BLaER1 treated with 17β-estradiol and CSF1 and Interleukin-3, amounts not matched to agents 10 nM and 100 nM (cell line): Measurements from ENCODE around the gene MPRIP.
A peak's percentile ranks its signal among the peaks of the same experiment; 100 is the strongest.

Experiments used
- H3K27ac ChIP-seq, 11 experiments: shearing (Covaris generic); formaldehyde crosslinking; 2 replicates each; pipeline ENCODE4 v1.8.1; 2022
- H3K27me3 ChIP-seq, 11 experiments: shearing (Covaris generic); formaldehyde crosslinking; 2 replicates each; pipeline ENCODE4 v1.8.1; 2022
- H3K36me3 ChIP-seq, 11 experiments: shearing (Covaris generic); formaldehyde crosslinking; 2 replicates each; pipeline ENCODE4 v1.8.1; 2022
- H3K4me1 ChIP-seq, 10 experiments: shearing (Covaris generic); formaldehyde crosslinking; 2 replicates each; pipeline ENCODE4 v1.8.1; 2022
- H3K4me2 ChIP-seq, 11 experiments: shearing (Covaris generic); formaldehyde crosslinking; 2 replicates each; pipeline ENCODE4 v1.8.1; 2022
- H3K4me3 ChIP-seq, 10 experiments: shearing (Covaris generic); formaldehyde crosslinking; 2 replicates each; pipeline ENCODE4 v1.8.1; 2022
- H3K9ac ChIP-seq, 11 experiments: shearing (Covaris generic); formaldehyde crosslinking; 2 replicates each; pipeline ENCODE4 v1.8.1; 2022
- H3K9me3 ChIP-seq, 11 experiments: shearing (Covaris generic); formaldehyde crosslinking; replicated peaks in 1 of 11; 2 replicates each; pipeline ENCODE4 v1.8.1; 2022
- H4K20me1 ChIP-seq, 11 experiments: shearing (Covaris generic); formaldehyde crosslinking; 2 replicates each; pipeline ENCODE4 v1.8.1; 2022
- Cebpa-rat ChIP-seq, 11 experiments: shearing (Covaris generic); IDR thresholded peaks; 2 replicates each; pipeline ENCODE4 v1.8.1; 2022

MPRIP gene

DNA sequence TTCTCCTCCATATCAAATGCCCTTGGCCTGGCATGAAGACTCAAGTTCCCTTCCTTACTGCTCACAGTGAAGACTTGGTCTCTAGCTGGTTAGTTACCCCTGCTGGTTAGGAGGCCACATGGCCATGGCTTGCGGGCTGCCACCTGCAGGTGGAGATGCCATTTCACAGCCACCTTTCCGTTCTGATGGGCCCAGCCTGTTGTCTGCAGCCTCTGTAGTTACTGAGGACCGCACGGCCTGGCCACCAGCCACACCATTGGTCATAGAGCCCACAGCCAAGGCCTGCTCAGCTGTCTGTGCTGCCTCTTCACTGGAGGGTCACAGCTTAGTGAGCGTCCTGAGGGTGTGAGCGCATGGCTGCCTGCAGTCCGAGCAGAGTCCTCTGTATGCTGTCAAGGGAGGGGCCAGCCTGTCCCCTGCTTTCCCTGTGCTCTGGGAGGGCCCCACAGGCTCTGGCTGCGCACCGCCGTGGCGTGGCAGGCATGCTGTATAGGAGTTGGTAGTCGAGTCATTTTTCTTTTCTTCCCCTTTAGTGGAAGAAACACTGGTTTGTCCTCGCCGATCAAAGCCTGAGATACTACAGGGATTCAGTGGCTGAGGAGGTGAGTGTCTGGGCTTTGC is 104.6 kb downstream of the MPRIP start:
- H3K4me3 ChIP-seq: no peak overlapping the region
- peaks cover 35 to 97% (median 86%) of the 10 kb centered on the region in 11 experiments for H3K36me3 ChIP-seq
- peak overlapping the region in 4 of 11 experiments; percentile 61 to 70 (median 64); a peak in 6 of 22 replicates for H3K9ac ChIP-seq
- peaks cover 48 to 91% (median 87%) of the 10 kb centered on the region in 10 experiments for H3K4me1 ChIP-seq
- peak overlapping the region in 7 of 11 experiments; percentile 36 to 76 (median 61); a peak in 11 of 22 replicates for H3K27ac ChIP-seq
- peaks cover 4 to 61% (median 48%) of the 10 kb centered on the region in 11 experiments; a peak in 17 of 22 replicates for H4K20me1 ChIP-seq
- no peaks in the 10 kb centered on the region for H3K9me3 ChIP-seq
- TF ChIP-seq Cebpa-rat (IDR thresholded peaks at IDR 0.05): no peak
- H3K27me3 ChIP-seq: no peaks in the 10 kb centered on the region
- H3K4me2 ChIP-seq: peak overlapping the region in 8 of 11 experiments; percentile 82 to 96 (median 85); a peak in 17 of 22 replicates

DNA sequence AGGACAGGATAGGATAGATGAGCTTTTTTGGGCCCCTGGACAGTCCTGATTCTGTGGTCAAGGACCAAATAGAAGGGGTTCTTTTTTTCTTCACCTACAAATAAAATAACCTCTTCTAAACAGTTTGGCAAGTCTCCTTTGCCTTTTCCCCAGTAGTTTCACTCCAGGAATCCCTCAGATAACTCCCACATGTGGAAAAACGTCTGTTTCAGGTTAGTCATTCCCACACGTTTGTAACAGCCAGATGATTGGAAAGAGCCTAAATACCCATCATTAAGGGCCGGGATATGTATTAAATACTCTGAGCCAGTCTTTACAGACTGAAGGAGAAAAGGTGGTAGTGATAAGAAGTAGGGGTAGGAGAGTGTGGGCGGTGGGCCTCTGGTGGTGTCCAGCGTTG is 105.6 kb downstream of the MPRIP start:
- no peaks in the 10 kb centered on the region for H3K9me3 ChIP-seq
- H3K4me2 ChIP-seq: peak overlapping the region in 8 of 11 experiments; percentile 11 to 89 (median 83); a peak in 9 of 22 replicates
- H3K9ac ChIP-seq: no peak overlapping the region
- no peak for TF ChIP-seq Cebpa-rat (IDR thresholded peaks at IDR 0.05)
- H3K4me3 ChIP-seq: no peak overlapping the region
- H3K27me3 ChIP-seq: no peaks in the 10 kb centered on the region
- peaks cover 37 to 97% (median 87%) of the 10 kb centered on the region in 11 experiments for H3K36me3 ChIP-seq
- H3K27ac ChIP-seq: no peak overlapping the region
- peaks cover 58 to 91% (median 87%) of the 10 kb centered on the region in 10 experiments for H3K4me1 ChIP-seq
- peaks cover 4 to 62% (median 50%) of the 10 kb centered on the region in 11 experiments; a peak in 19 of 22 replicates for H4K20me1 ChIP-seq

DNA sequence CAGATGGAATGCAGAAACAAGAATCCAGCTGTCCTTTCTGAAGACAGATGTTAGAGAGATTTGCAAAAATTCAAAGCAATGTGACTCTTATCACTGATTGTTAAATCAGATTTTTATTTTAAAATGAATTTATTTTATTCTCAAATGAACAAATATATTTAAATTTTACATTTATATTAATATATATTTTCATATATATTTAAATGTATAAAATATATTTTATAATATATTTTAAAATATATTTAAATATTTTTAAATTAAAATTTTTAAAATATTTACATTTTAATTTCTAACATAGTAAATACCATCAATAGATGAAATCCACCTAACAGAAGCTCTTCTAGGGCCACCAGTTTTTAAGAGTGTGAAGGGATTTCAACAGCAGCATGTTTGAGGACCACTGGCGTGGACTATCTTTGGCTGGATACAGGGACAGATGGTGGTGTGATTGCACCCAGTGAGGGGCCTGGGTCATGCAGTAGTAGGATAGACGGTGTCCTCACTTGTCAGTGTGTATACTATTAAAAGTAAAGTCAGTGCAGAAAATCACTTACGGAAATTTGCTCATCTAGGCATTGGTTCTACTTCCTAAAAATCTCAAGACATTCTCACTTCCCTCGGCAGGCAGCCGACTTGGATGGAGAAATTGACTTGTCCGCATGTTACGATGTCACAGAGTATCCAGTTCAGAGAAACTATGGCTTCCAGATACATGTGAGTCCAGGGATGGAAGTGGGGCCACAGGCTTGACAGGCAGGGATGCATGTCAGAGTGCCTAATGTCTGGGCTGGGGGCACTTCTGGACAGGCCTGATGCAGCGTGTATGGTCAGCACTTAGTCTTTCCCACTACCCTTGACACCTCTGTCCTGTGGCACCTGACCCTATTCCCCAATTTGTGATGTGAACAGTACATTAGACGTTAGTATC is 107.5 kb downstream of the MPRIP start:
- Histone ChIP-seq H3K4me3 (no peak overlapping the region), H3K4me2 (peak overlapping the region in 6 of 11 experiments; percentile 8 to 82 (median 64); a peak in 10 of 22 replicates), H3K9me3 (no peaks in the 10 kb centered on the region), H3K27me3 (no peaks in the 10 kb centered on the region), H3K4me1 (peaks cover 56 to 91% (median 83%) of the 10 kb centered on the region in 10 experiments), H3K9ac (no peak overlapping the region), H3K36me3 (peaks cover 41 to 97% (median 90%) of the 10 kb centered on the region in 11 experiments), H3K27ac (peak overlapping the region in 3 of 11 experiments; percentile 24 to 65 (median 43); a peak in 3 of 22 replicates), H4K20me1 (peaks cover 4 to 62% (median 44%) of the 10 kb centered on the region in 11 experiments; a peak in 19 of 22 replicates)
- no peak for TF ChIP-seq Cebpa-rat (IDR thresholded peaks at IDR 0.05)

DNA sequence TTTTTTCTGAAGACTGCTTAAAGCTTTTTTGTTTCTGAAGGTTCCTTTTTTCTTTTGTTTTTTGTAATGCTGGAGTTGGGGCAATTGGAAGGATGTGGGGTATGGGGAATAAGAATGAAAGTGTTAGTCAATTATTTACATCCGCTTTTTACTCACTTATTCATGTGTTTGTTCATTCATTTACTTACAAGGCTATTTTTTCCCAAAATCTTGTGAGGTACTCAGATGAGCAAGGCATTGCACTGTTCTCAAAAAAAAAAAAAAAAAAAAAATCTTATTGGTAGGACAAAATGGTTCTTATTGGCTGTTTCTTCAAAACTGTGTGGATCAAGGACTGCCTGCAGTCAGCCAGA is 108.2 kb downstream of the MPRIP start:
- peaks cover 49 to 91% (median 83%) of the 10 kb centered on the region in 10 experiments for H3K4me1 ChIP-seq
- H3K9me3 ChIP-seq: no peaks in the 10 kb centered on the region
- peaks cover under 1 to 62% (median 40%) of the 10 kb centered on the region in 11 experiments; a peak in 19 of 22 replicates for H4K20me1 ChIP-seq
- no peak overlapping the region for H3K4me3 ChIP-seq
- H3K36me3 ChIP-seq: peaks cover 48 to 100% (median 95%) of the 10 kb centered on the region in 11 experiments
- peak overlapping the region in 3 of 11 experiments; percentile 24 to 65 (median 56); a peak in 4 of 22 replicates for H3K27ac ChIP-seq
- no peaks in the 10 kb centered on the region for H3K27me3 ChIP-seq
- H3K9ac ChIP-seq: no peak overlapping the region
- H3K4me2 ChIP-seq: peak overlapping the region; percentile 55 to 82 (median 72); a peak in 15 of 22 replicates
- no peak for TF ChIP-seq Cebpa-rat (IDR thresholded peaks at IDR 0.05)

DNA sequence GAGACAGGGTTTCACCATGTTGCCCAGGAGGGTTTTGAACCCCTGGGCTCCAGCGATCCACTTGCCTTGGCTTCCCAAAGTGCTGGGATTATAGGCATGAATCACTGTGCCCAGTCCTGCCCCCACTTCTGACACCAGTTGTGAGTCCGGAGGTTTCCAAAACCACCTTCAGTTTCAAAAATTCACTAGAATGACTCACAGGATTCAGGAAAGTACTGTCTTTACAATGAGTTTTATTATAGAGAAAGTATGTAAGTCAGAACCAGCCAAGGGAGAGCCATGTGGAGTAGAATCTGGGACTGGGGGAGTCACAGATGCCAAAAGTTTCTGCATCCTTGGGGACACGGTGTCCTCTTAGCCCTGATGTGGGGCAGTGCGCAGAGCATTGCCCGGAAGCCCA is 108.8 kb downstream of the MPRIP start:
- Histone ChIP-seq H3K4me3 (no peak overlapping the region), H3K27me3 (no peaks in the 10 kb centered on the region), H3K9ac (no peak overlapping the region), H3K4me2 (peak overlapping the region; percentile 55 to 82 (median 72)), H3K9me3 (no peaks in the 10 kb centered on the region), H3K4me1 (peaks cover 44 to 91% (median 82%) of the 10 kb centered on the region in 10 experiments), H3K27ac (peak overlapping the region in 10 of 11 experiments; percentile 23 to 64 (median 56); a peak in 15 of 22 replicates), H4K20me1 (peaks cover 0 to 62% (median 39%) of the 10 kb centered on the region in 11 experiments; a peak in 18 of 22 replicates), H3K36me3 (peaks cover 48 to 100% (median 96%) of the 10 kb centered on the region in 11 experiments)
- TF ChIP-seq Cebpa-rat (IDR thresholded peaks at IDR 0.05): no peak

DNA sequence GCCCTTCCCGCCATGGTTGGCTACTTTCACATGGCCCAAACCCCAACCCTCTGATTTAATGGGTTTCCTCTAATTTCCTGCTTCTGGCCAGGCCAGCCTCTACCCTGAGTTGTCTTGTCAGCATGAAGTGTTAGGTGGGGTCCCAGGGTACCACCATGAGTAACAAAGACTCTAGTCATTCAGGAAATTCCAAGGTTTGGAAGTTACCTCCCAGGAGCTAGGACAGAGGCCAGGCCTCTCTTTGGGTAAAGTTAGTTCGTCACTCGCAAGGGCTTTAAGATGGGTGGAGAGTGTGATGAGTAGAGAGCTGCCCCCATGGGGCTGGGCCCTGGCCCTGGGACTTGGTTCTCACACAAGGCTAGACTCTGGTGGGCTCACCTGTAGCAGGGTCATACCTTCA is 109.3 kb downstream of the MPRIP start:
- Histone ChIP-seq H3K4me2 (peak overlapping the region; percentile 55 to 82 (median 72)), H3K36me3 (peaks cover 51 to 100% (median 96%) of the 10 kb centered on the region in 11 experiments)
- TF ChIP-seq Cebpa-rat (IDR thresholded peaks at IDR 0.05): no peak

DNA sequence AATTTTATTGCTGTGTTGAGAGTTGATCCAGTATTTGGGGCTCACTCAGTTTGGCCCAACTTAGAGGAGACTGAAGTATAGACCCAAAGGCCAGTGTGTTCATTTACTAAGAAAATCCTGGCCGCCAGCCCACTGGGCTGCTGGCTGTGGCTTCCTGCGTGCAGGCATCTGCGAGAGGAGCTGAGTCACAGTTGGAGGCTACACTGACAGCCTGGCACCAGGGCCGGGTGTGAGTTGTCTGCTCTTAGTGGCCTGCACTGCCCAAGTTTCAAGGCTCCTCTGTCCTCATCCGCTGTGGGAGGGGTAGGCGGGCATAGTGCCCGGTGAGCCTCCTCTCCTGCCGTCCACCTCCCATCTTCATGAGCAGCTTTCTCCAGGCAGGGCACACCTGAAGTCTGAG is 109.7 kb downstream of the MPRIP start:
- Histone ChIP-seq H3K36me3 (peaks cover 55 to 100% (median 96%) of the 10 kb centered on the region in 11 experiments), H4K20me1 (peaks cover 0 to 62% (median 46%) of the 10 kb centered on the region in 11 experiments; a peak in 19 of 22 replicates), H3K9ac (peak overlapping the region in 9 of 11 experiments; percentile 3 to 40 (median 16); a peak in 9 of 22 replicates), H3K4me1 (peaks cover 44 to 90% (median 75%) of the 10 kb centered on the region in 10 experiments), H3K27ac (peak overlapping the region in 10 of 11 experiments; percentile 23 to 64 (median 56); a peak in 17 of 22 replicates), H3K9me3 (no peaks in the 10 kb centered on the region), H3K4me3 (no peak overlapping the region; a peak in 1 of 20 replicates), H3K4me2 (peak overlapping the region; percentile 55 to 82 (median 72)), H3K27me3 (no peaks in the 10 kb centered on the region)
- TF ChIP-seq Cebpa-rat (IDR thresholded peaks at IDR 0.05): no peak

More for the DNA sequence above, 109.3 kb downstream of the MPRIP start:
- H3K4me1 ChIP-seq: peaks cover 44 to 91% (median 79%) of the 10 kb centered on the region in 10 experiments
- H3K9me3 ChIP-seq: no peaks in the 10 kb centered on the region
- H4K20me1 ChIP-seq: peaks cover 0 to 62% (median 42%) of the 10 kb centered on the region in 11 experiments; a peak in 19 of 22 replicates
- no peak overlapping the region; a peak in 1 of 20 replicates for H3K4me3 ChIP-seq
- peak overlapping the region in 10 of 11 experiments; percentile 23 to 64 (median 56); a peak in 17 of 22 replicates for H3K27ac ChIP-seq
- peak overlapping the region in 6 of 11 experiments; percentile 3 to 36 (median 11); a peak in 2 of 22 replicates for H3K9ac ChIP-seq
- H3K27me3 ChIP-seq: no peaks in the 10 kb centered on the region

DNA sequence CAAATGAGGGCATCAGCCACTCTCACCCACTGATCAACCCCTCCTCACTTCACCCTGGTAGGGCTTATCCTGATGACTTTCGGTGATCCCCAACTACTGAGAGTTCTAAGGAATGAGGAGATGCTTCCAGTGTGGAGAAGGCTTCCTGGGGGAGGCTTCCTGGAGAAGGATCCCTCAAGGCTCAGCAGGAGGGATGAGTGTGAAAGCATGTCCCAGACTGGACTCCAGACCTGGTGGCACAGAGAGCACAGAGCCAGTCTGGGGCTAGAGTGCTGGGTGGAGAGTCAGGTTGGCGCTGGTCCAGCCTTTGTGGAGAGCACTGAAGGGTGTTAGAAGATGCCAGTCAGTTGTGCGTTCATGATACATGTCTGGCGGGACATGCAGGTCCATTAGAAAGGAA is 110.1 kb downstream of the MPRIP start:
- no peak for TF ChIP-seq Cebpa-rat (IDR thresholded peaks at IDR 0.05)
- H3K9ac ChIP-seq: peak overlapping the region in 8 of 11 experiments; percentile 3 to 40 (median 24); a peak in 11 of 22 replicates
- H3K27ac ChIP-seq: peak overlapping the region in 8 of 11 experiments; percentile 25 to 64 (median 58); a peak in 16 of 22 replicates
- H3K27me3 ChIP-seq: no peaks in the 10 kb centered on the region
- peak overlapping the region; percentile 55 to 82 (median 72) for H3K4me2 ChIP-seq
- H3K4me1 ChIP-seq: peaks cover 44 to 86% (median 71%) of the 10 kb centered on the region in 10 experiments
- peaks cover 0 to 62% (median 46%) of the 10 kb centered on the region in 11 experiments; a peak in 19 of 22 replicates for H4K20me1 ChIP-seq
- peaks cover 54 to 100% (median 96%) of the 10 kb centered on the region in 11 experiments for H3K36me3 ChIP-seq
- no peak overlapping the region for H3K4me3 ChIP-seq
- no peaks in the 10 kb centered on the region for H3K9me3 ChIP-seq
